GM12892 (cell line): Measurements from ENCODE around the gene SETD3.

Experiments used
- DNase-seq: peaks from one replicate; pipeline ENCODE4 v3.0.0; 2011; ENCODE audit not compliant: insufficient read length
- FAIRE-seq: peaks from 2 replicates; lab custom pipeline; 2011; peaks lifted over from hg19 to GRCh38; lab: Jason Lieb, UNC
- POLR2A ChIP-seq: IDR thresholded peaks from 2 replicates; pipeline ENCODE4 v1.6.1; 2011; ENCODE audit warnings: low read depth, low read length, control low read depth
- POLR2AphosphoS5 ChIP-seq: IDR thresholded peaks from 2 replicates; pipeline ENCODE4 v1.6.1; 2011; ENCODE audit warnings: low read depth, low read length, control low read depth
- TAF1 ChIP-seq: IDR thresholded peaks from 2 replicates; pipeline ENCODE4 v1.6.1; 2011; ENCODE audit warnings: low read depth, mild to moderate bottlenecking, control low read depth, low read length, borderline replicate concordance

SETD3 gene

DNA sequence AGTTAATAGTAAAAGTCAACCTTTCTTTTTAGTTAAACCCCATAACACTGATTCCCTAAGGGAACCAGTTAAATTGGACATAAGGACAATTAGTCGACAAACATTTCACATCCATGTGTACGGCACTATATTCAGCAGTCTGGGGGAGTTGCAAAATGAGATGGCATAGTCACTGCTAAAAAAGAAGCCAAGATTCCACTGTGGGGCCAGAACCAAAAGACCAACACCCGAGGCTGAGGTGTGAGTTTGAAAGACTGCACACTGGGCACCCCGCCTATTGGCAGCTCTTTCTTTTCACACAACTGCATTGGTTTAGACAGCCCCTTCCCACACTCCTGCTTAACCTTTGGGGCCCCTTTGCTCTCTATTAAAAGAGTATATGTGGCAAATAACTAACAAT lies 16.7 kb downstream of the SETD3 start:
- FAIRE-seq = no peak
- TF ChIP-seq TAF1 (no peak), POLR2A (no peak), POLR2AphosphoS5 (no peak)

DNA sequence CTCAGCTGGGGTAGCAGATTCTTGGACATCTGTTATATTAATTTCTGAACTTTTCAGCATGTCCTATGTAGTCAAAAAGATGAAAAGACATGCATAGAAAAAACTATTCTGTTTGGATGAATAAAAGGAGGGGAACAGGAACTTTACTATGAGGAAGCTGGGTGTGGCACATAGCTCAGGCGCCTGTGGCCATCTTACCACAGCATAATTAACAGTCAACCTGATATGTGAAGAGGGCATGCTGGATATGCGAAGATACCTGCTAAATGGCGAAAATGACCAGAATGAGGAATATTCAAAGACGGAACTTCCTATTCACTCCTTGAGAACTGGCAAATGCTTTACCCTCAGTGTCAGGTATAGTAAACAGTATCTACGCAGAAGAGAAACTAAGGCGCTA lies 18.4 kb downstream of the SETD3 start:
- FAIRE-seq (no peak), DNase-seq (no peak)
- TF ChIP-seq TAF1 (no peak), POLR2AphosphoS5 (no peak), POLR2A (no peak)

More for the DNA sequence above, 16.7 kb downstream of the SETD3 start:
- DNase-seq = no peak

DNA sequence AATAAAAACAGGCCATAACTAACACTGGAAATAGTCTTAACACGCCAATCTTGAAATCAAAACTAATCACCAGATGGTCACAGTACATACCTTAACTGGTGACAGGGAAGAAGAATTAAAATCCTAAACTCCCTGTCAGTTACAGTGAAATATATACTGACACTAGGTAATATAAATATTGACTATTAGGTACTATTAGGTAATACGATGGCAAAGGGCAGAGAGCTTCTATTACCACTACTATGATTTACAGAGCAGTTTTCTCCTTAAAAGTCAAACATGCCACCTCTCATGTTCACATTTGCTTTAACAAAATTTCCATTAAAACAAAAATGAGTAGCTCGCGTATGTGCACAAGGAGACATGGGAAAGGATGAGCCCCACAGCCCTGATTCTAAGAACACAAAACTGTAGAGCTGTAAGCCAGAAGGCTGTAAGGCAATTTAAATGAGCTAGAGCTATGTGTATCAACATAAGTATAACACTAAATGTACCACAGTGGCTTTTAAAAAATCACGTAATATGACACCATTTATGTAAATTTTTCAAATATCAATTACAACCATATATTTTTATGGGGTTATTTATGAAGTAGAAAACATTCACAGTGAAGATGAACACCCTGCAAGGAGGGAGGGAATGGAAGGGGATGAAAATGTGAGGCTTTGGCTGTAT lies 19.1 kb downstream of the SETD3 start:
- TF ChIP-seq POLR2A (no peak), POLR2AphosphoS5 (no peak), TAF1 (no peak)
- no peak for FAIRE-seq
- no peak for DNase-seq

DNA sequence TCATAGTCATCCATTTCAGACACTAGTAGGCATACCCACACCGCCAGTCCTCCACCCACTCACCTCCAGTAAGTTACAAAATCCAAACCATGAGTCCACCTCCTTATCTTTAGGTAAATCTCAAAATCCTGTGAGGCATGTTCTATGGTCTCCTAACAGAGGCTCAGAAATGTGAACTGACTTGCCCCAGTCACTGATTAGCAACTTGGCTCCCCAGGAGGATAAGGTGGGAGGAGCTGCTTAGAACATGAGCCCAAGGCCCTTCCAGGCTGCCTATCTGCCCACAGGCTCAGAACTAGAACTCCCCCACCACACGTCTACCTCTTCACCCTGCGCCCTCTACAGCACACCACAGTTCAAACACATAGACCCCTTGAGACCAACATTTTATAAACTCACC lies 19.9 kb downstream of the SETD3 start:
- DNase-seq (no peak), FAIRE-seq (no peak)
- TF ChIP-seq POLR2AphosphoS5 (no peak), TAF1 (no peak), POLR2A (no peak)

DNA sequence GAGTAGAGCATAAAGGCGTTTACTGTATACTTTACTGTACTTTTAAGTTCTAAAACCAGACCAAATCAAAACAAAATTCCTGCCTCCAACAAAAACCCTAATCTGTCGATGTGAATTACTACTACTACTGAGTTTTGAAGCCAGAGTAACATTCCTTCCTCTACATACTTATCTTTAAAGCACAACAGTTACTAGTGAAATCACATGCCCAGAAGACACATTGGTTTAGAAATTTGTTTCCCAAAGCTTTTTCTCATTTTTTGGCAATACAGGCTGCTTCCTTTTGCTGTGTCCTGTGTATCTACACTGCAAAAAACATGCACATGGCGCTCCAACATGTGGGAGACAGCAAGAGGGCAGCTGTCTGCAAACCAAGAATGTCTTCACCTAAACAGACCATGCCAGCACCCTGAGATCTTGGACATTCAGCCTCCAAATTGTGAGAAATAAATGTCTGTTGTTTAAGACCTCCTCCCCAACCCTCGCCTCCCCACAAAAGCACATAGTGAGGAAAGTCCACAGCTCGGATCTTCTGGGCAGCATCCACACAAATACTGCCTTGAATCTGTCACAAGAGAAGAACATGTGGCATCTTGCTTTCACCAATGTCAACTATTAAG lies 21.1 kb downstream of the SETD3 start:
- no peak for FAIRE-seq
- DNase-seq = no peak
- TF ChIP-seq POLR2A (no peak), POLR2AphosphoS5 (no peak), TAF1 (no peak)

DNA sequence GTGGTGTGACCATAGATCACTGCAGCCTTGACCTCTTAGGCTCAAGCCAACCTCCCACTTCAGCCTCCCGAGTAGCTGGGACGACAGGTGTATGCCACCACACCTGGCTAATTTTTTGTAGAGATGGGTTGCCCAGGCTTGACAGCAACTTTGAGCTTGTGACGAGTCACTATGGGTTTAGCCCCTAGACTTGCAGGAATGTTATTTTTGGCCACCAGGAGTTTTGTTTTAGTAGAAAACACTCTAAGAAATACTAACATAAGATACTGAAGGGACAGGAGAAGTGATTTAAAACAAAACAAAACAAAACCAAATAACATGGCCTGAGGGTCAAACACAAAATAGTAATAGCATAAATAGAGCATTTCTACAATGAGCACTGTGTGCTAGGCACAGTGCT lies 26.4 kb downstream of the SETD3 start:
- no peak for FAIRE-seq
- DNase-seq = no peak
- TF ChIP-seq POLR2A = no peak
- no peak for TF ChIP-seq POLR2AphosphoS5
- no peak for TF ChIP-seq TAF1

DNA sequence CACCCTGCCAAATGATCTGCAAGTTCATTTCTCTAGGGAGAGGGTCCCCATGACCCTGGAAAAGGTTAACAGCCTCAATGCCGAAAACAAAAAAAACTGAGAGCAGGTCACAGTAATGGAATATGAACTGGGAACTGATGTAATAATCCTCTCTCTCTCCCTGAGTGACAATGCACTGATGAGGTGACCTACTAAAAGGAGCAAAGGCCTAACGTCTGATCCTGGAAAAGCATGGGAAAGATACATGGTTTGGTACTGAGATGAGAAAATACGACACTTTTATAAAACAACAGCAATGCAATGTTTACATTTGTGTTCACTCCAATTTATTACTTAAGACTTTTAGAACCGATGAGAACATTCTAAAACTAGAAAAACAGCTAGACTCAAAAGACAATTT lies 27.7 kb downstream of the SETD3 start:
- DNase-seq = no peak
- TF ChIP-seq POLR2AphosphoS5 = no peak
- no peak for TF ChIP-seq TAF1
- TF ChIP-seq POLR2A = no peak
- FAIRE-seq = no peak

DNA sequence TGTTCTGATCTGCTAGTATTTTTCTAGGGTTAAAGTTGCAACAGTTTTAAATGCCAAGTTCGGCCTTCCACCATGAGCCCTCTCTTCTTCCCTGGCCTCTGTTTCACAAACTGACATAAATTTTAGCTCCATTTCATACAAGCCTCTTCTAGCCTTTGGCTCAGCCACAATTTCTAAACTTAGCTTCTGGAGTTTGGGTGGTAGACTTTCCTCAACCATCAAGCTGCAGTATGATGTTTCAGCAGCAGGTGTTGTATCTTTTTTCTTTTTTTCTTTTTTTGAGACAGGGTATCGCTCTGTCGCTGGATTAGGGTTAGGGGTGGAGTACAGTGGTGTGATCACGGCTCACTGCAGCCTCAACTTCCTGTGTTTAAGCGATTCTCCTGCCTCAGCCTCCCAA lies 29.4 kb downstream of the SETD3 start:
- FAIRE-seq (no peak), DNase-seq (no peak)
- TF ChIP-seq POLR2AphosphoS5 (no peak), POLR2A (no peak), TAF1 (no peak)

DNA sequence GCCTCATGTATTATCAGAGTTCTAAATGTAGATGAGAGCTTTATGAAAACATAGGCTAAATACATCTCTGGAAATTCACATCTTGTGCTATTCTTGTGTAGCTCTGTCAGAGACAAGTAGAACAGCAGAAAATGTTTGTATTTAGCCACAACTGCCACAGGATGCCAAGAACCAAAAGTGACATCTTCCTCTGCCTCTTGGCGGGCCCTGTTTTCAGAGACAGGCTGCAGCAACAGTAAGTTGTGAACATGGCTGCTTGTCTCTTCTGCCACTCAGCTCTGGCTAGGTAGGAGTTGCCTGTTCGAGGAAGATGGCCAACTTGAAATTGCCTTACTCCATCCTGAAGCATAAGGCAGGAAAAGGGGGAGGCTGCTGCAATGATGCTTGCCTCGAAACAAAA lies 30.4 kb downstream of the SETD3 start:
- TF ChIP-seq POLR2AphosphoS5 (no peak), TAF1 (no peak), POLR2A (no peak)
- DNase-seq (no peak), FAIRE-seq (no peak)

DNA sequence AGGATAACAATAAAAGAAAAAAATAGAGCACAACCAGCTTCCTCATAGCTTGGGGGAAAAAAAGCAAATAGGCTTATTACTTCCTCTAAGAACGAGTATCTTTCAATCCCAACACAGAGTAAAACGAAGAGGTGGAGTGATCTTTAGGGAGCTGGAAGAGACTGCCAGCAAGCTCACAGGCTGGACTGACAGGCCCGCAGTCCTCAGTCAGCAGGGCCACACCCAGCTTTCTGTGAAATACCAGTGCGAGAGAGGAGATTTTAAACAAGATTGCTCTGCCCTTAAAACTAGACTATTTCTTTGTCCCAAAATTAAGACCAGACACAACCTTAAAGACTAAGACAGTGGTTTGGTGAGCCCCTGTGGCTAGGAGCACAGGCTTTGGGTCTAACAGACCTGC lies 32.9 kb downstream of the SETD3 start:
- FAIRE-seq (no peak), DNase-seq (no peak)
- TF ChIP-seq POLR2A (no peak), TAF1 (no peak), POLR2AphosphoS5 (no peak)

DNA sequence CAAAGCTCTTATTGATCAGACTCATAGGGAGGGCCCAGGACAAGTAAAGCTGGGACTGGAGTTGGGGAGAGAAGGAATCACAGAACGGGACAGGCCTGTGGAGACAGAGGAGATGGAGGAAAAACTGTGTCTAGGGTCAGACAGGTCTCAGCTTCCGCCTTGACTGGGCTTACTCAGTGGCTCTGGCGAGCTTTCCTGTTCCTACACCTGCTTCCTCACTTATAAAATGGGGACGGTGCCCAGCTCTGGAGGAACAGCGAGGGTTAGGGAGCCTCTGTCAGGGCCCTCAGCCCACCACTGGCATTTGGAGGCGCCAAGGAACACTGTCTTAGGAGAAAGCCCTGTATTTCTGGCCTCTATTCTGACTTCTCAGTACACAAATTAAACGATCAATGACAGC lies 34.7 kb downstream of the SETD3 start:
- TF ChIP-seq TAF1 (no peak), POLR2AphosphoS5 (no peak), POLR2A (no peak)
- DNase-seq (no peak), FAIRE-seq (no peak)

DNA sequence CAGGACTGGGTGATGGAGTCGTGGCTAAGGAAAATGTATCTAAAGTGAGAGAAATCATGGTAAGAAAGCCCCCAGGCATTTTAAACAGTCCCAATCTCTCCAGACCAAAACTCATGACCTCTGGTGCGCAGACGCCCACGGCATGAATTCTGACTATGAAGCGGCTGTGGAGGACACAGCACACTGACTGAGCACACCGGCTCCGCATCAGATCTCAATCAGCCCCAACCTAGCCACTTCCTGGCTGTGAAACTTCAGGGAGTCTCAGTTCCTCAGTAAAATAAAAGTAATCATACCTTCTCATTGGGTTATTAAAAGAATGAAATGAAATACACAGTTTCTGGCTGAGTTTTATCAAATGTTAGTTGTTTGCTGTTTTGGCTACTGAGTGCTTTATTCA lies 38.7 kb downstream of the SETD3 start:
- FAIRE-seq (no peak), DNase-seq (no peak)
- TF ChIP-seq POLR2A (no peak), TAF1 (no peak), POLR2AphosphoS5 (no peak)

DNA sequence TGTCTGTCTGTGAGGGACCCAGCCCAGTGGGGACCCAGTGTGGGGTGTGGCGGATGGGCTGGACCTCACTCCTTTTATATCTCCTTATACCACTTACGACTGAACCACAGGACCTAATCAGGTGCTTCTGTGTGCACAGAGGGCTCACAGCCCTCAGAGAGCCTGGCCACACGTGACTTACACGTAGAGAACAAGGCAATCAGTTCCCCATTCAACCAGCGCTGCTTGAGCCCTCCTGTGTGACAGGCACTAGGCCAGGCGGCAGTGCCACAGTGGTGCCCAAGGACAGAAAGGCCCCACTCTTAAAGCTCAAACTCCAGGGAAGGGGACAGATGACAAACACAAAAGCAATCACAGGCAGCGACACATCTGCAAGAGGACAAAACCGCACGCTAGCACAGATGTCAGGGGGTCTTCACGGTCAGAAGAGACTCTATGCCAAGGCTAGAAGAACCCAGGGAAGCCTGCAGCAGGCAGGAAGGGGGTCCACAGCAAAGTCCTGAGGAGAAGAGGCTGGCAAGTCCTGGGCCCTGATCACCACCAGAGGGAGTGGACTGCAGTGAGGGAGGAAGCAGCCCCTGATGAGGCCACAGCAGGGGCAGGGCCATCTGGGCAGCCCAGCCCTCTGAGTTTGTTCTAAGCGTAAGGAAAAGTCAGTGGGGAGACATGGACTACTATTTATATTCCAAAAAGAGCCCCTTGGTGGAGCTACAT lies 39.3 kb downstream of the SETD3 start:
- TF ChIP-seq POLR2A = no peak
- TF ChIP-seq TAF1 = no peak
- TF ChIP-seq POLR2AphosphoS5 = no peak
- no peak for DNase-seq
- FAIRE-seq = no peak
